HG03064 (cell line): ENCODE results near the gene POPDC2.
"Not testable (repeated sequence)": the region's sequence is repeated elsewhere in the genome, so short reads cannot be mapped to it uniquely, and the experiment has no call there.

Experiments
- ATAC-seq: cut with Tn5 transposase; IDR thresholded peaks from one replicate; pipeline ENCODE4 v1.9.1; 2021; ENCODE audit warnings: low read depth; ENCODE audit not compliant: unreplicated experiment

The POPDC2 gene

GRCh38 chr3:119660474-119661440 lies at the start of gene POPDC2:
Gene POPDC2, minus strand, starts transcription at chr3:119660589. Its CDS starts 166 bp downstream, at chr3:119660423.
- no peak for ATAC-seq

- ATAC-seq = no peak
Observed at GRCh38 chr3:119703820-119704531, 43.6 kb upstream of the POPDC2 start.

DNA sequence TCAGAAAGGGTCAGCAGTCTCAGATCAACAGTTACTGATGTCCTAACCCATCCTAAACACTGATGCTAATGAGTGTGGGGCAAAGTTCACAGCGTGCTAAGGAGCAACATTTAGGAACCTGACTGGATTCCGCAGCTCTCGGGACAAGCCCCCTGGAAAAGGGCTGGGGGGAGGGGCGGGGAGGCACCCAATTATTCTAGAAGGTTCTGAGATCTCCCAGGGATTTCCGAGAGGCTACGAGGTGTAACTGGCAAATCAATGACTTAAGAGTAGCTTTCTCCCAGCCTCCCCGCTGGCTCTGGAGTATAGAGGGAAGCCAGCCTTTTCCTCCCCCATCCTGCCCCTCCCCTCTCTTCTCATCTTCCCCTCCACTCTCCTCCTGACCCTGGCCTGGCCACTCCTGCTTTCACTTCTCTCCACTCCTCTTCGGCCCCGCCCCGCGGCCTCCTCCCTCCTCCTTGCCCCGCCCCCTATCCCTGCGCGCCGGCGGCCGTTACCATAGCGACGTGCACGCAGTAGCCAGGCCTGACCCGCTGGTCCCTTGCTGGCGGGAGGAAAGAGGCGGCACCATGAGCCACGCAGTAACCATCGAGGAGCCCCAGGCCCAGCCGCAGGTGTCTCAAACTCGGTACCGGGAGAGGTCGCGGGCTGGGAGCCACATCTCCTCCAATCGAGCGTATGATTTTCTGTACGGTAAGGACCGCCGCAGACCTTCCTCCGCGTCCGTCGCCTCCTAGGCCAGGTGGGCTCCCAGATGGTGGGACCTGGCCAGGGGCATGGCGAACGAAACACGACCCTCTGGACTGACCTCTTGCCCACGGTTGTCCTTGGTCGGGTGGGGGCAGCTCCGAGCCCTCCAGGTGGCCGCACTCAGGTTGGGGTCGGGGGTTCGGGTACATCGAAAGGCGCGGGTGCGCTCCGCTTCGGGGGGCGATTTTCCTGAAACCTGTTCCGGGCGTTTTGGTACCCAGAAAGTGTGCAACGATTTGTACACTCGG lies 42.4 kb upstream of the POPDC2 start, which contains the start of gene CFAP91:
TSS of gene CFAP91 (plus strand) at position 493 of the 998 bp plus-strand sequence. CDS start at position 570, 77 bp downstream.
- peak; percentile 72 for ATAC-seq

GRCh38 chr3:119700920-119701734 lies 40.7 kb upstream of the POPDC2 start:
- no peak for ATAC-seq

DNA sequence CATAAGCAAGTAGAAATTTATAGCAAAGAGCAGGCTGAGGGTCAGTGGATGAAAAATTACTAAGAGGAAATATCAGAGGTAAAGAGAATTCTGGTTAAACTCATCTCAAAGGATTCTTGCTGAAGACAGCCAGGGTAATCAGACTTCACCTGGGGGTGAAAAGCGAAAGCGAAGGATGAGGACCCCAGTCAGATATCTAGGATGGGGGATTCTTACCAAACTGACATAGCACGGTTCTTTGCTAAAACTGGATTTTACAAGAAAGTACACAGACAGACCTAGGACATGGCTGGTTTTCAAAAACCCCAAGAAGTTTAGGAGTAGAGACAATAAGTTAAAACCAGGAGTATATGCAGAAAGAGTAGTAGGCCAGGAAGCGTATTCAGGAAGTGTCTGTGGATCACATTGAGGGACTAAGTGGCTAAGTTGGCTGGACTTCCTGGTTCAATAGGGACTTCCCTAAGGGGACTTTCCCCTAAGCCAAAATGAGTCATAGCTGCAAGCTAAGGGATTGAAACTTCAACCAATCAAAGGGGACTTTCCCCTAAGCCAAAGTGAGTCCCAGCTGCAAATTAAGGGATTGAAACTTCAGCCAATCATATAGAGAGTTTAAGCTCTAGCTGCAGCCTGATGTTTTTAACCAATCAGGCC lies 40.0 kb upstream of the POPDC2 start:
- ATAC-seq = peak; percentile 38

DNA sequence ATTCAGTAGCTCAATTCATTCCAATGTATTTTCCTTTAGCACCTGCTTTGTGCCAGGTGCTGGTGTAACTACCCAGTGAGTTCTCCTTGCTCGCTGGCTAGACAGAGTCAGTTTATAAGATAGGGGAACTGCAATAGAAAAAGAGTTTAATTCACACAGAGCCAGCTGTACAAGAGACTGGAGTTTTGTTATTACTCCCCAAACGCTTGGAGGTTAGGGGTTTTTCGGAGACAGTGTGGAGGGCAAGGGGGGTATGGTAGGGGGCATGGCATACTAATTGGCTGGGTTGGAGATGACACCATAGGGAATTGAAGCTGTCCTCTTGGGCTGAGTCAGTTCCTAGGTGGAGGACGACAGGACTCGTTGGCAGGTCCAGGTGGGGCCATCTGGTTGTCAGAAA lies 37.0 kb upstream of the POPDC2 start:
- no peak for ATAC-seq

DNA sequence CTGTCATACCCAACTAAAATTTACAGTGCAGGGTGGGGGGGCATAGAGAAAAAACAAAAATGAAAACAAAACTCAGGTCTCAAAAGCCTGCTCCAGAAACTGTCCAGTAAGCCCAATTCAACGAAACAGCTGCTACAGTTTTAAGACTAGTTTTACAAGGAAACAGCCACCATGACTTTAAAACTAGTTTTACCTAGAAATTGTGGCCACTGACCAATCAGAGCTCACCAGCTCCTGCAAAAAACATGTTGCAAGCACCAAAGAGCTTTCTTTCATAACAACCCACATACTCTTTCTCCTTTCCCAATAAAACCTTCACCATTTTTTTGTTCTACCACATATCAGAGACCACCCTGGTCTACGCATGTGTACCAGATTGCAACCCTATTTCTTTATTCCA lies 35.1 kb upstream of the POPDC2 start:
- ATAC-seq = no peak

- ATAC-seq = no peak
Observed at GRCh38 chr3:119690043-119690656, 29.8 kb upstream of the POPDC2 start.

- ATAC-seq = no peak
Observed at GRCh38 chr3:119683421-119683820, 23.0 kb upstream of the POPDC2 start.

DNA sequence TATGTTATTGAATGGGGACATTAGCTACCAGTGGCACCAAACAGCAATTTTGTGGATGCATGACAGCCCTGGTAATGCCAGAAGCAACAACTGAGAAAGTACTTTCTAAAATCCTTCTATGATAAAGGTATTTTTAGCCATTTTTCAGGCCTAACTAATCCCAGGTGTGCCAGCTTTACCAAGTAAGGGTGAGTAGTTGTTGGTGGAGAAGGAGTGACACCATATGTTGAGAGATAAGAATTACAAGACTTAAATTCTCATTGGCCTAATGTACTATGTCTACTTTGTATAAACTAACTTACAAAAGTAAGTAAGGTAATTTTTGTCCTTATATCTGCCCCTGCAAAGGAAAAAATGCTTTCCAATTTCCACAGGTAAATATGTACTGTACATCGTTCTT lies 20.9 kb upstream of the POPDC2 start:
- ATAC-seq = no peak

GRCh38 chr3:119679874-119680273 lies 19.5 kb upstream of the POPDC2 start:
- ATAC-seq = no peak

GRCh38 chr3:119678209-119678608 lies 17.8 kb upstream of the POPDC2 start:
- ATAC-seq = not testable (repeated sequence)

DNA sequence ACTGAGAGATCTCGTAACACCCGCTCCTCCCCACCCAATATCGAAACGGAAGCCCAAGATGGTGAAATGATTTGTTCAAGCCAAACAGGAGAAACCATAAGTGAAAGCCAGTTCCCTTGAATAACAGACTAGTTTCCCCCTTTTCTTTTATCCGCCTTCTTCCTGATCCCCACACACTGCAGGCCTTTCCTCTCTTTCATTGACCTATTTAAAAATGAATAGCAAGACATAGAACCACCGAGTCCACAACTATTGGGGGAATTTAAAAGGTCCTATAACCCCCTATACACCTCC lies 17.2 kb upstream of the POPDC2 start:
- peak; percentile 9 for ATAC-seq

DNA sequence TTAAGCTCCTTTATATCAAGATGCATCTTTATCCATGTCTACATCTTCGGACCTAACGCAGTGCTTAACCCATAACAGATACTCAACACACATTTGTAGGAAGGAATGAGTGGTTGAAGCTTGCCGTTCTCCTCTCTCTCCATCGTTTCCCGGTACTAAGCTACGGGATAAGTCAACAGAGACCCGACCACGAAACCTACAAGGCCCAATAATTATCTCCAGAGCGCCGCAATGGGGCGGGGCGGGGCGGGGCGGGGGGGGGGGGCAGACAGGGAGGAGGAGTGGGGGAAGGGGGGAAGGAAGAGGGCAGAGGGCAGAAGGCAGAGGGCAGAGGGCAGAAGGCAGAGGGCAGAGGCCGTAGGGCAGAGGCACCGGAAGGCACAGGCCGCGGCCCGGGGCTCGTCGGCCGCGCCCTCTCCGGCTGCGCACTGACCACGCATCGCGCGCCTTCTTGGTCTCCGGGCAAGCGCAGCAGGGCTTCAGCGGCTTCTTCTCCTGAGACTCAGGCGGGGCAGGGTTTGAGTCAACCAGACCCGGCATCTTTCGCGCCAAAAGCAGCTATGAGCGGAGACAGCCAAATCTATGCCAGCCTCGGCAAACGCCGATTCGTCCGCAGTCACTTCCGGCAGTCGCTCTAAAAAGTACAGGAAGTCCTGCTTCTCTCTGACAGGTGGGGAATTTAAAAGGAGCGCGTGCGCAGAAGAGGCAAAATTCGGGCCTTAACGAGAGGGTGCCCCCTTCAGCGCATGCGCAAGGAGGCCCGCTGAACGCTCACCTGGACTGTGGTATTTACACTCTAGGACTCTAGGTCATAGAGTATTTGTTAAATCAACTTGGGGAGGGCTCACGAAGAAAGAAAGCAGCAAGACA lies 16.6 kb upstream of the POPDC2 start, which contains the start of gene COX17:
TSS of gene COX17 (minus strand) at position 636 of the 870 bp plus-strand sequence. CDS start at position 540, 96 bp downstream.
- peak; percentile 88 for ATAC-seq

DNA sequence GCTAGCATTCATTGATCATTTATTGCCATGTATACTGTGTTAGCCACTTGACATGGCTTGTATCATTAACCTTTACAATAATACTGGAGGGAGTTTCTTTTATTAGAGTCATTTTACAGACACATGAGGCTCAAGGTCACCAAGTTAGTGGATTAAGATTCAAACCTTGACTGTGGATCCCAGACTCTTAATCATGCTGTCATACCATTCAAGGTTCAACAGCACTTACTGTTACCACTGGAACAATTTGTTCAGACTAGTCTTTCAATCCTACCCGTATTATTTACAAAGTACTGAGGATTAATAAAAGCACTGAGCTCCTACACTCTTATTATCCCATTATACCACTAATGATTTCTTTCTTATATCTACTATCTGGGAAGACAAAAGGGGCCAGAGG lies 15.6 kb upstream of the POPDC2 start:
- no peak for ATAC-seq

DNA sequence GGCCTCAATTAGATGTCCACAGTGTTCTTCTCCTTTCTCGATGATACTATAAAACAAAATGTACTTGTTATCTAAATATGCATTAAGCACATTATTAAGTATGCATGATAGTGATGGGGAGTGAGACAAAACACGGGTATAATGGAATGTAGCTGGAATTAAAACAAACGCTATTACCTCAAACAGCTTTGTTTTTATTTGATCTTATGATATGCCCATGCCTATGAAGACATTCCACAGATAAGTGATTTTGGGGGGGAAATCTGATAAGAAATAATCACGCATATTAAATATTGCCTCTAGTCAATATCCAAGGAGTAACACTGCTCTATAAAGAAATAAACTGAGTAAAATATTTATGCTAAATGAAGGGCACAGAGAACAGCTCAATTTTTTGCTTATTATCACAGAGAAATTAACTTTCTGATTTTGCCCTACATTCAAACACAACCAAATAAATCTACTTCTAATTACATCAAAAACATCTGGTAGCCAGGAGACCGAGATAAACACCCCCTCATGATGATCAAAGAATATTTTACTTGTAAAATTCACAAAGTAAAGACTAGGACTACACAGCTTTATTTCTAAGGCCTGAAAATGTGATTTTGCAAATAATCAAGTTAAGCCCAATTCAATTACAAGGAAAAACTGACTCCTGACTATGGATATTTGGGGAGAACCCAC lies 14.9 kb upstream of the POPDC2 start:
- no peak for ATAC-seq

GRCh38 chr3:119673875-119674274 lies 13.5 kb upstream of the POPDC2 start:
- no peak for ATAC-seq
